ENCODE measurements around the gene CTNNAL1.

GRCh38 chr9:108939975-108940374 lies 73.3 kb downstream of the CTNNAL1 start:
- TF ChIP-seq IRF9 (tag; IDR thresholded peaks at IDR 0.05) (no peak), MAFG (tag; conservative IDR thresholded peaks at IDR 0.05) (no peak), MYC (IDR thresholded peaks at IDR 0.05; ENCODE audit: low read depth, low read length) (no peak), MYC (CRISPR knock-in tag; IDR thresholded peaks at IDR 0.05; ENCODE audit: borderline replicate concordance, low read depth) (no peak), CTCF (IDR thresholded peaks at IDR 0.05 in 2 of 3, conservative IDR thresholded peaks at IDR 0.05 in 1 of 3; ENCODE audit: insufficient read depth in 2 of 3, low read depth in 1 of 3, low read length in 3 of 3) (no peak), DEAF1 (CRISPR knock-in tag; IDR thresholded peaks at IDR 0.05) (no peak), U2AF1 (optimal IDR thresholded peaks at IDR 0.05; ENCODE audit: low read depth, low read length) (no peak), U2AF2 (optimal IDR thresholded peaks at IDR 0.05; ENCODE audit: low read depth, low read length) (no peak)
